Fibroblast of upper back skin (primary cell): ENCODE measurements around the gene SHE.
"Not testable (repeated sequence)": the region's sequence is repeated elsewhere in the genome, so short reads cannot be mapped to it uniquely, and the experiment has no call there.

Experiments
- DNase-seq: peaks from one replicate; pipeline ENCODE4 v3.0.0-alpha.2; 2013

Gene SHE

GRCh38 chr1:154512760-154513159, 10.5 kb upstream of the SHE start:
- no peak for DNase-seq

- DNase-seq = no peak
These were observed 1.7 kb upstream of the SHE start for GRCh38 chr1:154503898-154504297.

DNA sequence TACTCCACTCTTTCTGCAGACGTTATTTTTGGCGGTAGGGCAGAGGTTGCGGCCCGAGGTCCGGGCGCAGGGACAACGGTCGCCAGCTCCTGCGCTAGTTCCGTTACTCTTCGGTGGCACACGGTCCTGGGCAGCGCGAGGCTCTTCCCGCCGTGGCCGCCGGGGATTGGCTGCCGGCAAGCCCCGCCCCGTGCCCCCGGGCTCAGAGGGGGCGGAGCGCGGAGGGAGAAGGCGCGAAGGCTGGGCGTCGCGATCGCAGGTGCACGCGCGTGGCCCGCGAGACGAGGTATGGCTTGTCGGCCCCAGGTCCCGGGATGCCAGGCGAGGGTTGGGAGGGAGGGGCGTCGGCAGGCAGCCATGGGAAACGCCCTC, 518 bp upstream of the SHE start:
- no peak for DNase-seq

- no peak for DNase-seq
These were observed 668 bp downstream of the SHE start for GRCh38 chr1:154501423-154502065.

- DNase-seq = no peak
These were observed 1.7 kb downstream of the SHE start for GRCh38 chr1:154500533-154500932.

DNA sequence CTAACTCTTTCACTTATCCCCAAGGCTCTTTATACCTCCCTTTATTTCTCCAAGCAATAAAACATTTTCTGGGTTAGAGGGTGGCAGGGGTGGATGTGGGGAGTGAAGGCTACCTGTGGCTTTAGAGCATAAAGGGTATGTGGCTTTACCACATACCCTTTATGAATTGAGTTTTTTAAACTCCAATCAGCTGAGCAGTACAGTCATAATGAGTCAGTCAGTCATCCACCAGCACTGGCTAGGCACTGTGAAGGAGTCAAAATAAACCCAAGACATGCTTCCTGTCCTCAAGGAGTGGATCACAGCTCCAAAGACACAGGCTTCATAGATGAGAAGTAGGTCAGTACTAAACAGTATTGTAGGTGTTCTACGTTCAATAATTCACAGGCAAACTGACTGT, 2.8 kb downstream of the SHE start:
- no peak for DNase-seq

DNA sequence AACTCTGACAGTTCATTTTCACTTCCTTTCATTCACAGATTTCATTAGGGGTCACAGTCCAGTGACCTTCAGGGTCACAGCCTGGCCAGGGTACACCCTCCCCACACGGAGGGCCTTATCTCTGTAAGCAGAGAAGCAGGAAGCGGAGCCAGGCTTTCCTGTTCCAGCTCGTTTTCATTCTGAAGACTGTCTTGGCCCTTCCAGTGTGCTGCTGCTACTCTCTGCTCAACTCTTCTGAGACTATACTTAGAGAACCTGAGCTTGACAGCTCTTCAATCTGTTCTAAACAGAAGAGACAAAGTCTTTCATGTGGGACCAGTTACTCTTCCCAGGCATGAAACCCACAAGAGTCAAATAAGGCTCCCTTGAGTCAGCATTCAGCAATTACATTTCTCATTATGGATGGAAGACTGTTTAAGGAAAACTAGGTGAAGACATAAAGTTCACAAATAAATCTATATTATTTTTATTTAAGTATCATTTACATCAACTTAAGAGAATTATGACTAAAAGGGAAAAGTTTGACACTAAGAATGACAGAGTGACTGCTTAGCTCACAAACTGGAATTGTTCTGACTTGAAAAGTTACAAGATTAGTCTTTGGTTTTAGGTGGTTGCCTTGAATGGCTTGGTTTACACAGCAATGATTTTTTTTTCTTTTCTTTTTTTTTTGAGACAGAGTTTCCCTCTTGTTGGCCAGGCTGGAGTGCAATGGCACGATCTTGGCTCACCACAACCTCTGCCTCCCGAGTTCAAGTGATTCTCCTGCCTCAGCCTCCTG, 5.0 kb downstream of the SHE start:
- DNase-seq = no peak

DNA sequence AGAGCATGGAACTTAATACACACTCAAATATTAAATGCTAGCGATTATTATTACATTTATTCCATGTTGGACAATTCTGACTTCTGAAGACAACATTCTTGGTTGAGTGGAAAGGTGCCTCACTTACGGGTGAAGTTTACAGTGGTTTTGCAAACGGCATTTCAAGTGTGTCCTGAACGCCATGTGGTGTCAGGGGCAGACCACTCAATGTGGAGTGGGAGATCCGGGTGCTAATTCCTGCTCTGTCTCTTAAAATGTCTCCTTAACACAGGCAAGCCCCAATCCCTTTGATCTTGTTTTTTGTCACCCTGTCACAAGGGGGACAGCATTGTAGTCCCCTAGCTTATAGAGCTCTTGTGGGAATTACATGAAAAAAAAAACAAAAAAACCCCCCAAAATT, 5.8 kb downstream of the SHE start:
- no peak for DNase-seq

- no peak for DNase-seq
These were observed 6.5 kb downstream of the SHE start for GRCh38 chr1:154495496-154496273.

GRCh38 chr1:154493276-154493675, 8.9 kb downstream of the SHE start:
- DNase-seq = no peak

GRCh38 chr1:154492115-154492514, 10.1 kb downstream of the SHE start:
- DNase-seq = no peak

GRCh38 chr1:154490317-154490716, 11.9 kb downstream of the SHE start:
- no peak for DNase-seq

- DNase-seq = no peak
These were observed 12.4 kb downstream of the SHE start for GRCh38 chr1:154489695-154490274.

- DNase-seq = no peak
These were observed 13.3 kb downstream of the SHE start for GRCh38 chr1:154488922-154489321.

GRCh38 chr1:154486756-154487155, 15.5 kb downstream of the SHE start:
- not testable (repeated sequence) for DNase-seq

GRCh38 chr1:154485910-154486496, 16.2 kb downstream of the SHE start:
- no peak for DNase-seq

DNA sequence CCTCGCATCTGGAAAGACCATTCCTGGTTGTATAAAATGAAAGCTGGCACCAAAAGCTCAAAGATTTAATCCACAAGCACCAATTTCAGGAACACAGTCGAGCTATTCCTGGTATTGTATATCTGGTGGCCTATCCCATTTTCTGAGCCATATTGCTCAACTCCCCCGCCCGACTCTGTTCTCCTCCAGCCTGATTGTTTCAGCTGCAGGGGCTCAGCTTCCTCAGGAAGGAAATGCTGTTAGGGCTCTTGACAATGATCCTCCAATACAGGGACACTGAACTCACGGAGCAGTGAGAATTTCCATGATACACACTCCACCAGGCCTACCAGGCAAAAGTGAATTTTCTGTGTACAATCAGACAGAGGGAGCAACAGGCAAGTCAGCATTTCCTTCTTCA, 17.1 kb downstream of the SHE start:
- DNase-seq = no peak

GRCh38 chr1:154483941-154484803, 18.0 kb downstream of the SHE start:
- DNase-seq = no peak

GRCh38 chr1:154481053-154481452, 21.2 kb downstream of the SHE start:
- DNase-seq = no peak

- peak; percentile 90 for DNase-seq
These were observed 22.3 kb downstream of the SHE start for GRCh38 chr1:154479764-154480421.

GRCh38 chr1:154478639-154479038, 23.6 kb downstream of the SHE start:
- DNase-seq = peak; percentile 41

GRCh38 chr1:154478013-154478412, 24.2 kb downstream of the SHE start:
- no peak for DNase-seq
